Fibroblast of skin of scalp (primary cell): Measurements from ENCODE around the gene KRT31. TPM values are rescaled to one million over a fixed set of nuclear protein-coding genes. Genes with fewer than 3 reads are reported as not detected.
"Not testable (repeated sequence)": the region's sequence is repeated elsewhere in the genome, so short reads cannot be mapped to it uniquely, and the experiment has no call there.

ENCODE experiments used
- DNase-seq: peaks from one replicate; pipeline ENCODE4 v3.0.0-alpha.2; 2013
- polyA plus RNA-seq, 2 experiments: library from polyadenylated mRNA; unstranded; fragments of 120-200 nt; gene quantifications; one replicate each; pipeline ENCODE4 v1.2.1, GENCODE V29; 2013; ENCODE audit not compliant: insufficient read length in 2 of 2

Gene KRT31
- polyA plus RNA-seq (2013, experiment 1 of 2; ENCODE audit: insufficient read length) = not detected
- polyA plus RNA-seq (2013, experiment 2 of 2; ENCODE audit: insufficient read length) = 0.28 TPM

GRCh38 chr17:41396996-41397660 lies at the start of gene KRT31:
Gene KRT31 (minus strand): TSS chr17:41397608. CDS start chr17:41397539, 69 bp downstream.
- no peak for DNase-seq

GRCh38 chr17:41446806-41447205 lies 49.4 kb upstream of the KRT31 start:
- peak; percentile 57 for DNase-seq

GRCh38 chr17:41444640-41445039 lies 47.2 kb upstream of the KRT31 start:
- DNase-seq = no peak

- no peak for DNase-seq
Measured at GRCh38 chr17:41444186-41444585, 46.8 kb upstream of the KRT31 start.

- peak; percentile 43 for DNase-seq
Measured at GRCh38 chr17:41442739-41443138, 45.3 kb upstream of the KRT31 start.

GRCh38 chr17:41440531-41441033 lies 43.2 kb upstream of the KRT31 start, which contains the start of gene KRT38:
Gene KRT38 (minus strand): TSS chr17:41440983. CDS start chr17:41440921, 62 bp downstream.
- no peak for DNase-seq

GRCh38 chr17:41439375-41439774 lies 42.0 kb upstream of the KRT31 start:
- DNase-seq = no peak

GRCh38 chr17:41437769-41438168 lies 40.4 kb upstream of the KRT31 start:
- no peak for DNase-seq

- DNase-seq = no peak
Measured at GRCh38 chr17:41437254-41437653, 39.8 kb upstream of the KRT31 start.

GRCh38 chr17:41434415-41434814 lies 37.0 kb upstream of the KRT31 start:
- DNase-seq = no peak

- no peak for DNase-seq
Measured at GRCh38 chr17:41434005-41434404, 36.6 kb upstream of the KRT31 start.

GRCh38 chr17:41433586-41433985 lies 36.2 kb upstream of the KRT31 start:
- DNase-seq = no peak

- not testable (repeated sequence) for DNase-seq
Measured at GRCh38 chr17:41430376-41430775, 33.0 kb upstream of the KRT31 start.

- no peak for DNase-seq
Measured at GRCh38 chr17:41429667-41430066, 32.3 kb upstream of the KRT31 start.

- peak; percentile 33 for DNase-seq
Measured at GRCh38 chr17:41428591-41429291, 31.3 kb upstream of the KRT31 start.

- DNase-seq = no peak
Measured at GRCh38 chr17:41424111-41424635, 26.8 kb upstream of the KRT31 start, which contains the start of gene KRT37. Gene KRT37 (minus strand): TSS chr17:41424585. CDS start chr17:41424523, 62 bp downstream.

- DNase-seq = not testable (repeated sequence)
Measured at GRCh38 chr17:41422586-41422985, 25.2 kb upstream of the KRT31 start.

GRCh38 chr17:41421617-41422016 lies 24.2 kb upstream of the KRT31 start:
- DNase-seq = no peak

- DNase-seq = no peak
Measured at GRCh38 chr17:41421116-41421515, 23.7 kb upstream of the KRT31 start.

GRCh38 chr17:41420134-41420533 lies 22.7 kb upstream of the KRT31 start:
- DNase-seq = no peak

- no peak for DNase-seq
Measured at GRCh38 chr17:41419716-41420115, 22.3 kb upstream of the KRT31 start.

- no peak for DNase-seq
Measured at GRCh38 chr17:41418116-41418860, 20.9 kb upstream of the KRT31 start.
